AG09319 (cell line): Measurements from ENCODE around the gene ARL2BP.
A peak's percentile ranks its signal among the peaks of the same experiment; 100 is the strongest.

Source experiments
- DNase-seq: peaks from one replicate; pipeline ENCODE4 v3.0.0-alpha.2; 2010; ENCODE audit warnings: low read depth; ENCODE audit errors: extremely low read depth
- TF ChIP-seq, protein P1 (sequence below): IDR thresholded peaks from 2 replicates; pipeline ENCODE4 v1.5.1; 2011; ENCODE audit warnings: low read depth, mild to moderate bottlenecking, inconsistent platforms, low read length, moderate library complexity

ARL2BP gene

DNA sequence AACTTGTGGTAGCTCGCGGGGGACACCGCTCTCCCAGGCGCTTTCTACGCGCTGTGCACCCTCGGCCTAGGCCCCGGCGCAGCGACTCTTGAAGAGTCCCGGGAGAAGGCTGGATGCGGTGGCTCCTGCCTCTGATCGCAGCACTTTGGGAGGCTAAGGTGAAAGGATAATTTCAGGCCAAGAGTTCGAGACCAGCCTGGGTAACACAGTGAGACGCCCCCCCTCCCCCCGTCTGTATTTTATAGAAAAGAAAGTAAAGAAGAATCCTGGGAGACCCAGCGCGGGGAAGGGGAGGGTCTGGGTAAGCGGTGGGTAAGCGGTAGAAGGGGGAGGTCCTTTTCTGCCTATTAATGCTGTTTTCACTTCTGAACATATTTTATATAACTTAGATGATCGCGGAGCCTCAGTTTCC, 39.9 kb downstream of the ARL2BP start:
- TF ChIP-seq, protein P1, sequence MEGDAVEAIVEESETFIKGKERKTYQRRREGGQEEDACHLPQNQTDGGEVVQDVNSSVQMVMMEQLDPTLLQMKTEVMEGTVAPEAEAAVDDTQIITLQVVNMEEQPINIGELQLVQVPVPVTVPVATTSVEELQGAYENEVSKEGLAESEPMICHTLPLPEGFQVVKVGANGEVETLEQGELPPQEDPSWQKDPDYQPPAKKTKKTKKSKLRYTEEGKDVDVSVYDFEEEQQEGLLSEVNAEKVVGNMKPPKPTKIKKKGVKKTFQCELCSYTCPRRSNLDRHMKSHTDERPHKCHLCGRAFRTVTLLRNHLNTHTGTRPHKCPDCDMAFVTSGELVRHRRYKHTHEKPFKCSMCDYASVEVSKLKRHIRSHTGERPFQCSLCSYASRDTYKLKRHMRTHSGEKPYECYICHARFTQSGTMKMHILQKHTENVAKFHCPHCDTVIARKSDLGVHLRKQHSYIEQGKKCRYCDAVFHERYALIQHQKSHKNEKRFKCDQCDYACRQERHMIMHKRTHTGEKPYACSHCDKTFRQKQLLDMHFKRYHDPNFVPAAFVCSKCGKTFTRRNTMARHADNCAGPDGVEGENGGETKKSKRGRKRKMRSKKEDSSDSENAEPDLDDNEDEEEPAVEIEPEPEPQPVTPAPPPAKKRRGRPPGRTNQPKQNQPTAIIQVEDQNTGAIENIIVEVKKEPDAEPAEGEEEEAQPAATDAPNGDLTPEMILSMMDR: no peak
- DNase-seq: no peak

DNA sequence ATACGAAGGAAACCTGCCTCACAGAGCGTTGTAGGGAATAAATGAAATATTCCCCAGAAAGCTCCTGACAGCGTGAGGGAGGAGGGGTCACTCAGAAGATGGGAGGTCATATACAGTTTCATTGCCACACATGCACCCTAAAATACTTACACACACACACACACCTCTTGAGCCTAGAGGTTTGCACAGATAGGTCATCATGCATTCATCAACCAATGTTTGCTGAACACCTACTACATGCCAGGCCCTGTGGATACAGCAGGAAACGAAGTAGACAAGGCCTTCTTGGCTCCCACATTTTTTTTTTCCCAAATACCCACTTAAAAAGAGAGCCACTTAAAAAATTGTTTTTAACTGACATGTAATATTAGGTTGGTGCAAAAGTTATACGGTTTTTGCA, 40.3 kb downstream of the ARL2BP start:
- TF ChIP-seq, protein P1: no peak
- no peak for DNase-seq

DNA sequence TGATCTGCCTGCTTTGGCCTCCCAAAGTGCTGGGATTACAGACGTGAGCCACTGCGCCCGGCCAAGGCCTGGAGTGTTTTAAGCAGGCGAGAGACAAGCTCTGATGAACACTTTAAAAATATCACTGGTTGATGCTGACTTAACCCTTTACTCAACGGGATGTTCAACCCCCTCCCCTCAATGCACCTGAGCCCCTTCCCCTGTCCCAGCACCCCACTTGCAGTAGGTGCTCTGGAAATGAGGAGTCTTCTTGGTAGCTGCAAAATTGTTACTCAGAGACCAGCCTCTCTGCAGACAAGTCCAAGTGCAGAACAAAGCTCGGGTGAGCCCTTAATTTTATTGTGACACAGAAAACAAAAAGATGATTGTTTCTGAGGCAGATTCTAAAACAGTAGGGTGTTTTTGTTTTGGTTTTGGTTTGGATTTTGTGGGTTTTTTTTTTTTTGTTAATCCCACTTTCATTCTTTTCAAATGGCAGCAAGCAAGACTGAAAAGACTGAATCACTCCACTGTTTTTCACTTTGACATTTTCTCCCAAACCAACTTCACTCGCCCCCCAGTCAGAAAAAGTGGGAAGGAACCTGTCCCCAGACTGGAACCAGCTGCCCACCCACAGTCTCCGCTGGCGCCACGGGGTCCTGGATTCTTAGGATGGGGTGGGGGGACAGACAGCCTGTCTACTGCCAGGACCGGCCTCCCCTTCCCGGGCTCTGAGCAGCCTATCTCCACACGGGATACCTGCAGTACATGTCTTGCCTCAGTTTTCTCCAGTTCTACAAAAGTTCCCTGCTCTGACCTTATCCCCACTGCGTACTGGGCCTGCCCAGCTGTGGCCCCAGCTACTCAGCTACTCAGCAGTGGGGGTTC, 44.6 kb downstream of the ARL2BP start:
- TF ChIP-seq, protein P1: no peak
- DNase-seq: no peak

DNA sequence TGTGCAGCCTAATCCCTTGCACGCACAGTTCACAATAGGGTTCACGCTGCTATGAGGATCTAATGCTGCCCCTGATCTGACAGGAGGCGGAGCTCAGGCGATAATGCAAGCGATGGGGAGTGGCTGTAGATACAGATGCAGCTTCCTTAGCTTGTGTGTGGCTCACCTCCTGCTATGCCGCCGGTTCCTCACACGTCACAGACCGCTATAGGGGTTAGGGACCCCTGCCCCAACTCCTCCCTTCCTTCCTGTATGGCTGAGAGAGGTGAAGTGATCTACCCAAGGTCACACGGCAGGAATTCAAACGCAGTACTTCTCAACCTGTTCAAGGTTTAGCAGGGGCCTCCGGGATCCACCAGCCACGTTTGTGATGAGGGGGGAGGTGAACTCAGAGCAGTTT, 52.8 kb downstream of the ARL2BP start:
- no peak for DNase-seq
- TF ChIP-seq, protein P1: no peak

DNA sequence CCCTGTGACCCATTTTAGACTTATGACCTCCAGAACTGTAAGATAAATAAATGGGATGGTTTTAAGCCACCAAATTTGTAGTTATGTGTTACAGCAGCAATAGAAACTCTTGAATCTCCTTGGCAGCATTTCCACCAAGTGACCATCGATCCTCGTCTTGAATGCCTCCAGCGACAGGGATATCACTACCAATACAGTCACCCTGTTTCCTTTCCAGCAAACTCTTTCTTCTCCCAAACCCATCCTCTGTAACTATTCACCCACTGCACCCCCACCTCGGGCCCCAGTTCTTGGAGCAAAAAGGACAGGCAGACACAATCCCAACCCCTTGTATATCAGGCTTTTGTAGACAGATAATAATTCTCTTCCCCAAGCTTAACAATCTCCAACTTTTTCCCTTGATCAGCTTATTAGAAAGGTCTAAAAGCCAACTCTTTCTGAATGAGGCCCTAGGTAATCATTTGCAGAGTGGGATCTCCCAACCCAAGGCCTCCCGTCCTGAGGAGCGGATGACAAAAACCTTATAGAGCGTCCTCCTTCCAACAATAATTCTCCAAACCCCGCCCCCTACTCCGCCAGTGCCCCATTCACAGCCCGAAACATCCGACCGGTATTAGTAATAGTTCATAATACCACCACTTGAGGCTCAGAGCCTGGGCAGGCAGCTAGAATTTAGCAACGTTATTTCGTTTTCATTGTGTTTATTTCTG, 54.1 kb downstream of the ARL2BP start:
- no peak for DNase-seq
- TF ChIP-seq, protein P1: no peak

DNA sequence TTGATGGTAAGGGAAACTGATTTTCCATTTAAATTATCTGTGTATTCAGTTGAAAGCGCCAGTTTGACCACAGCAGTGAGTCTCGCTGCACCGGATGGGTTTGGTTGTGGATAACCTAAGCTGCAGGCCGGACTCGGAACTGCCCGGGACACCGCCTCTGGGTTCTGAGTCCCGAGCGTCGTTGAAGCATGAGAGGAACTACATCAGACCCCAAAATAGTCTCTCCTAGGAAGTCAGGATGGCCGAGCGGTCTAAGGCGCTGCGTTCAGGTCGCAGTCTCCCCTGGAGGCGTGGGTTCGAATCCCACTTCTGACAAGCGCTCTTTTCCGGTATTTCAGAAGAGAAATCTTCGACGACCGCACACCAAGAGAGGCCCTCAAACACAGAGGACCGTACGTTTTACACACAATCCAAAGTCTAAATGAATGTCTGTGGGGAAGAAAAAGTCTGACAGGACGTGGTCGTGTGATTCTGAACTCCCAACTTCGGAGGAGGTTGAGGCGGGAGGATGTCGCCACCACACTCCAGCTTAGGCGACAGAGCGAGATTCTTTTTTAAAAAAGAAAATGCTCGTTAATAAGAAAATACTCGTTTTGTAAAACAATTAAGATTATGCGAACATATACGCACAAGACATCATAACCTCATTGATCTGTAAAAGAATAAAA, 54.8 kb downstream of the ARL2BP start:
- TF ChIP-seq, protein P1: no peak; the same call in 1 of the 2 replicates
- DNase-seq: peak; percentile 93
